Dendritic cell treated with granulocyte-macrophage colony-stimulating factor and Interleukin-4, amounts not matched to agents 40 ng/mL and 50 ng/mL, for 4 days (primary cell): ENCODE data around the gene CTRB2.

Source experiments
- H3K27ac Mint-ChIP-seq: one replicate; pipeline ENCODE4 v1.8.0; 2022; ENCODE audit warnings: mild to moderate bottlenecking, mixed read lengths
- H3K27me3 Mint-ChIP-seq: one replicate; pipeline ENCODE4 v1.8.0; 2022; ENCODE audit warnings: mild to moderate bottlenecking, mixed read lengths
- H3K36me3 Mint-ChIP-seq: one replicate; pipeline ENCODE4 v1.8.0; 2022; ENCODE audit warnings: low read depth, mixed read lengths
- H3K4me1 Mint-ChIP-seq: one replicate; pipeline ENCODE4 v1.8.0; 2022; ENCODE audit warnings: low read depth, mixed read lengths
- H3K4me3 Mint-ChIP-seq: one replicate; pipeline ENCODE4 v1.8.0; 2022; ENCODE audit warnings: mild to moderate bottlenecking, moderate library complexity, mixed read lengths
- H3K9me3 Mint-ChIP-seq: one replicate; pipeline ENCODE4 v1.8.0; 2022; ENCODE audit warnings: mixed read lengths
- intact Hi-C: fragments of 100-400 bp; cut with micrococcal nuclease; formaldehyde crosslinking; loops from one replicate; pipeline ENCODE4 v1.15.0; 2022

The CTRB2 gene

DNA sequence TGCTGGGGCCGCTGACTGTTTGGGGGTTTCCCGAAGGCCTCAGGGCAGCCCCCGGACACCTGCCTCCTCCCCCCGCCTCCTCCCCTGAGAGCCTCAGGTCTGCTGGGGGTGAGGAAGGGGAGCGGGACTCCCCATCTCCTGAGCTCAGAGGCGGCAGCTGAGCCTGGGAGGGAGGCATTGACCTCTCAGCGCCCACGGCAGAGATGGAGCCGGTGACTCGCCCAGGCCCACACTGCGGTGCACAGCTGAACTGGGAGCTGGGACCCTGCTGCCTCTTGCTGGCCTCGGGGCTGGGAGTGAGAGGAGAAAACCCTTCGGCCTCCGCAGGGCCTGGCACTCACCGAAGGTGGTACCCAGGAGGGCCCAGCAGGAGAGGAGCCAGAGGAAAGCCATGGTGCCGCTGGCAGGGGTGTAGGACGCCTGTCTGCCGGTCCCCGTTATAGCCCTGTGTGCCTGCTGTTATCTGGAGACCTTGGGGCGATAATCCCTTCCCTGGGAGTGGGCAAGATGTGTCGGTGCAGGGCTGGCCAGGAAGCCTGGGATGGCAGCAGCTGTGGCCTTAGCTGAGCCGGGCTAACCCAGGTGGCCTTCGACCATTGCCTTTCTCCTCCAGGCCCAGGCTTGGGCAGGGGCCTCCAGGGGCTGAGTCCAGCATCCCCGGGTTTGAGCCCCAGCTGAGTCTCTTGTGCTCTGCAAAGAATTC lies at the start of gene CTRB2:
Gene CTRB2 (minus strand): TSS at position 413 of the 703 bp plus-strand sequence. CDS start 20 bp downstream, at position 393.
- intact Hi-C loops, result loop anchor here (2.0 kb wide), 1 partner anchor 20 kb away; no protein-coding TSS in a partner anchor
- Mint-ChIP-seq H3K27ac (no peak within 1 kb of the TSS), H3K4me3 (no peak within 1 kb of the TSS), H3K36me3 (no peaks in the 10 kb centered on the region), H3K9me3 (no peaks in the 10 kb centered on the region), H3K4me1 (no peaks in the 10 kb centered on the region), H3K27me3 (peaks cover 83% of the 10 kb centered on the region)

DNA sequence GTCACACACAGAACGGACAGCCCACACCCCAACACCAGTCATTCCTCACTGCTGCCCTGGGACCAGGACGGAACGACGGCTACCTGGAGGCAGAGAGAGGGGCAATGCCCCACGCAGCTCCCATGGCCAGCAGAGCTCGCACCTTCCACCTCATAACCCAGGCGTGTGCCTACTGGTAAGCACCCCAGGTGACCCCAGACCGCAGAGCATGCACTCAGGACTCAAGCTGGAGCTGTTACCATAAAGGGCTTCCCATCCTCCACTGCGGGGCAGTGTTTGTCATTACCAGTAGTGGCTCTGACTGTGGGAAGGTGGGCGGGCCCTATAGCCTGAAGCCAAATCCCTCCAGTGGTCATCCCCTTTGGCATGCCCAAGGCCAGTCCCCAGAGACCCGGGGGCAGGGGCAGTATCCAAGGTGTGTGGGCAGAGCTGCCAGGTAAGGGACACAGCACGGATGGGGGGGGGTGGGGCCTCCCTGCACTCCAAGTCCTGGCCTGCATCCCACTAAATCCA lies 49.2 kb upstream of the CTRB2 start:
- intact Hi-C loops, result no loop called here
- no peak overlapping the region for H3K4me3 Mint-ChIP-seq
- peaks cover 94% of the 10 kb centered on the region for H3K27me3 Mint-ChIP-seq
- no peaks in the 10 kb centered on the region for H3K9me3 Mint-ChIP-seq
- H3K36me3 Mint-ChIP-seq, result no peaks in the 10 kb centered on the region
- peaks cover 6% of the 10 kb centered on the region for H3K4me1 Mint-ChIP-seq
- H3K27ac Mint-ChIP-seq, result no peak overlapping the region

DNA sequence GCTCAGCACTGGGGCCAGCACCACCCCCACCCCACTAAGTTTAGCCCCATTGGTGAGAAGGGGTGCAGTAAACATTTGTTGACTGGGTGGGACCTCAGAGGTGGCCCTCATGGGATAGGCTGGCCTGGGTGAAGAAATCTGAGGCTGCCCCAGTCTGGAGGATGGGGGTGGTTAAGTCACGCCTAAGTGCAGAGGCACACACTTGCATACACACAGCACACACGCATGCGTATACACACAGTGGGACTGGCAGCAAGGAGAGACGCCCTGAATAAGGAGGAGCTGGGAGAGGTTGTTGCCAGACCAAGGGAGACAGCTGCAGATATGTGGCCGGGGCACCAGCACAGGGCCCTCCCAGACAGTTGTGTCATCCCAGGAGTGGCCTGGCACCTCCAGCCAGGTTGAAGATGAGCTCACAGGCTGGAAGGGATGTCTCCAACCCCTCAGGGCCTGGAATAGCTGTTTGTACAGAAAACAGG lies 47.4 kb upstream of the CTRB2 start:
- H3K27ac Mint-ChIP-seq, result no peak overlapping the region
- peaks cover 15% of the 10 kb centered on the region for H3K4me1 Mint-ChIP-seq
- no peaks in the 10 kb centered on the region for H3K36me3 Mint-ChIP-seq
- H3K27me3 Mint-ChIP-seq, result peaks cover 93% of the 10 kb centered on the region
- H3K4me3 Mint-ChIP-seq, result no peak overlapping the region
- intact Hi-C loops, result no loop called here
- no peaks in the 10 kb centered on the region for H3K9me3 Mint-ChIP-seq

GRCh38 chr16:75252946-75253911 lies 46.3 kb upstream of the CTRB2 start:
- no peak overlapping the region for H3K4me3 Mint-ChIP-seq
- H3K36me3 Mint-ChIP-seq, result no peaks in the 10 kb centered on the region
- intact Hi-C loops, result no loop called here
- H3K27ac Mint-ChIP-seq, result no peak overlapping the region
- H3K4me1 Mint-ChIP-seq, result peaks cover 15% of the 10 kb centered on the region
- H3K27me3 Mint-ChIP-seq, result peaks cover 93% of the 10 kb centered on the region
- H3K9me3 Mint-ChIP-seq, result no peaks in the 10 kb centered on the region

DNA sequence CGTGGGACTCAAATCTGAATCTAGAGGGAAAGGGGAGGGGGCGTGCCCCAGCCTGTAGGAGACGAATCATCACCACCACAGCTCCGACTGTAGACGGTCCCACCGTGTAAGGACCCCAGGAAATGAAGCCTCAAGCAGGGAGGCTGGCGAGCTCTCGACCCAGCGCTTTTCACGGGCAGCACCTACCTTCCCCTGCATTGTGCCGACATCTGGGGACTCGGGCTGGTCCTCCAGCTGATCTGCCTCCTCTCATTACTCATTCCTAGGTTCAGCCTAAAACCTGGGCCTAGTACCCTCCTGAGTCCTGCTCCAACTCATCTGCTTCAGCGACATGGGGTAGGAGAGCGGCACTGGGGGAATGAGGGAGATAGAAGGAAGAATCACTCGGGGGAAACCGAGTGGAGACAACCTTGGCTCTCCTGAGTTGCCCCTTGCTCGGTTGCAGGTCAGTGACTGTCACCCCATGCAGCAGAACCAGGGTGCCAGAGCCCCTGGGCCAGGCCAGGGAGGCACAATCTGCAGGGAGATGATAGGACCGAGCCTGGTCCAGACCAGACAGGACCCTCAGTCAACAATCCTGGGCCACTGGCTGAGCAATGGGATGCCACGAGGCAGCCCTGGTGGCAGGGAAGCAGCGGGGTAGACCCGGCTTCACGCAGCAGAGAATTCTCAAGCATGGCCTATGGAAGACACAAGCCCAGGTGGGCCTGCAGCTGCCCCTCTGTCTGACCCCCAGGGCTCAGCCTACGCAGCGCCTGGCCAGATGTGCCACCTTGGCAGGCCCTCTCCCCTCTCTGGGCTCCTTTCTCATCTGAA lies 45.3 kb upstream of the CTRB2 start:
- no peak overlapping the region for H3K4me3 Mint-ChIP-seq
- H3K36me3 Mint-ChIP-seq, result no peaks in the 10 kb centered on the region
- no peak overlapping the region for H3K27ac Mint-ChIP-seq
- peaks cover 15% of the 10 kb centered on the region for H3K4me1 Mint-ChIP-seq
- H3K27me3 Mint-ChIP-seq, result peaks cover 93% of the 10 kb centered on the region
- H3K9me3 Mint-ChIP-seq, result no peaks in the 10 kb centered on the region
- intact Hi-C loops, result no loop called here

DNA sequence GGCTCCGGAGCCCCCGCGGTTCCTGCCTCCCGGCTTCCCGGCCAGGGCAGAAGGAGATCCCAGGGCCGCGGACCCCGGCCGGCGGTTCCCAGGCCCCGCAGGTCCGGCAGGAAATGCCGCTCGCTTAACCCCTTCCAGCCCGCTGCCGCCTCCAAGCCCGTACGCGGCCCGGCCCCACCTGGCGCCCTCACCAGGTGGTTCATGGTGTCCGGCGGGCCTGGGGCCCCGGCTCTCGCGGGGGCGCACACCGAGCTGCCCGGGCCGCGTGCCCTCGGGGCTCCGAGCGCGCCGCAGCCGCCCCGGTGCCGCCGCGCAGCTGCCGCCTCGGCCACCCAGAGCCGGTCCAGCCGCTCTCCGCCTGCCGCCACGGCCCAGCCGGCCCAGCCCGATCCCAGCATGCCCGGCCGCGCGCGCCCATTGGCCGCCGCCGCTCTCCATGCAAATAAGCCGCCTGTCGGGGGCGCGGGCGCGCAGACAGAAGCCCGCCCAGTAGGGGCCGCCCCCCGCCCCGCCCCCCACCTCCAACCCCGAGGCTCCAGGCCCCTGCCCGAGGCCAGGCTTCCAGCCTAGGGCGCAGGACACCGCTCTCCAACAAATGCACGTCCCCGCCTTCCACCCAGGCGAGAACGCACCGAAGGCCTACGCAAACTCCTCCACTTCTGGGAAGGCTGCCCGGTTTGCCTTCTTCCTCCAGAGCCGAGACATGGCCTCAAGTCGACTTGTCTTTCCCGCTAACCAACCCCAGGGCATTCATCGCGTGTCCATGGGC lies 44.5 kb upstream of the CTRB2 start, which contains the start of gene BCAR1:
Gene BCAR1 (minus strand): TSS at position 345 of the 769 bp plus-strand sequence. CDS start 142 bp downstream, at position 203.
- no peaks in the 10 kb centered on the region for H3K9me3 Mint-ChIP-seq
- H3K27me3 Mint-ChIP-seq, result peaks cover 93% of the 10 kb centered on the region
- H3K36me3 Mint-ChIP-seq, result no peaks in the 10 kb centered on the region
- intact Hi-C loops, result no loop called here
- peak within 1 kb of the TSS; percentile 37 for H3K4me3 Mint-ChIP-seq
- peaks cover 15% of the 10 kb centered on the region for H3K4me1 Mint-ChIP-seq
- H3K27ac Mint-ChIP-seq, result no peak within 1 kb of the TSS

DNA sequence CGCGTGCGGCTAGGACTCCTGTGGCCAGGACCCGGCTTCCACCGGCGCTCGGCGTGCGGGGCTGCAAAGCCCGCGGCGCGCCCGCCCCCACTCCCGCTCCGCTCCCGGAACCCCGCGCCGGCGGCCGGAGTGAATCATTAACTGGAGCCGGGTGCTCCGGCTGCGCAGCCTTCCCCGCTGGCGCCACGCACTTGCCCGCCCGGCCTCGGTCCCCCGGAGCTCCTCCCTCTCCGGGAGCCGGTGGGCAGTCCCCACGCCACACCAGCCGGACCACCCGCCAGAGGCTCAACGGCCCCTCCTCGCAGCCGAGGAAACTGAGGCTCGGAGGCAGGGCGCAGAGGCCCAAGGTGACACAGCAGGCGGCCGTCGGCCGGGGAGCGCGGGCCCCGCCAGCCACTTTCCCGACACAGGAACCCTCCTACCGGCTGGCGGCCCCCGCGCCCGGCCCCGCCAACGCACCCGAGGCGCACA lies 43.9 kb upstream of the CTRB2 start:
- no peak overlapping the region for H3K4me3 Mint-ChIP-seq
- H3K36me3 Mint-ChIP-seq, result no peaks in the 10 kb centered on the region
- peaks cover 93% of the 10 kb centered on the region for H3K27me3 Mint-ChIP-seq
- H3K27ac Mint-ChIP-seq, result no peak overlapping the region
- H3K4me1 Mint-ChIP-seq, result peaks cover 15% of the 10 kb centered on the region
- no peaks in the 10 kb centered on the region for H3K9me3 Mint-ChIP-seq
- intact Hi-C loops, result no loop called here

GRCh38 chr16:75250089-75250808 lies 43.3 kb upstream of the CTRB2 start:
- intact Hi-C loops, result no loop called here

GRCh38 chr16:75249441-75249840 lies 42.5 kb upstream of the CTRB2 start:
- Mint-ChIP-seq H3K9me3 (no peaks in the 10 kb centered on the region), H3K36me3 (no peaks in the 10 kb centered on the region), H3K4me1 (peaks cover 23% of the 10 kb centered on the region), H3K27ac (no peak overlapping the region), H3K27me3 (peaks cover 92% of the 10 kb centered on the region), H3K4me3 (no peak overlapping the region)
- intact Hi-C loops, result no loop called here

More at GRCh38 chr16:75250089-75250808, 43.3 kb upstream of the CTRB2 start:
- H3K27ac Mint-ChIP-seq, result no peak overlapping the region
- H3K27me3 Mint-ChIP-seq, result peaks cover 92% of the 10 kb centered on the region
- H3K4me3 Mint-ChIP-seq, result no peak overlapping the region
- no peaks in the 10 kb centered on the region for H3K36me3 Mint-ChIP-seq
- H3K4me1 Mint-ChIP-seq, result peaks cover 15% of the 10 kb centered on the region
- H3K9me3 Mint-ChIP-seq, result no peaks in the 10 kb centered on the region

- intact Hi-C loops, result no loop called here
- H3K4me1 Mint-ChIP-seq, result peaks cover 30% of the 10 kb centered on the region
- peaks cover 92% of the 10 kb centered on the region for H3K27me3 Mint-ChIP-seq
- H3K36me3 Mint-ChIP-seq, result no peaks in the 10 kb centered on the region
- H3K4me3 Mint-ChIP-seq, result no peak overlapping the region
- no peak overlapping the region for H3K27ac Mint-ChIP-seq
- no peaks in the 10 kb centered on the region for H3K9me3 Mint-ChIP-seq
Observed at GRCh38 chr16:75248536-75249380, 41.8 kb upstream of the CTRB2 start.

GRCh38 chr16:75248142-75248535 lies 41.2 kb upstream of the CTRB2 start:
- intact Hi-C loops, result no loop called here
- Mint-ChIP-seq H3K27ac (no peak overlapping the region), H3K27me3 (peaks cover 92% of the 10 kb centered on the region), H3K36me3 (no peaks in the 10 kb centered on the region), H3K9me3 (no peaks in the 10 kb centered on the region), H3K4me1 (peaks cover 30% of the 10 kb centered on the region), H3K4me3 (no peak overlapping the region)
